ENCODE results near the gene GPC5. TPM values are rescaled to one million over a fixed set of nuclear protein-coding genes. Genes with fewer than 3 reads are reported as not detected.

GPC5 gene
- total RNA-seq, 3 donors from 2014 or later = 0.51 to 1.2 TPM; not detected in 1

DNA sequence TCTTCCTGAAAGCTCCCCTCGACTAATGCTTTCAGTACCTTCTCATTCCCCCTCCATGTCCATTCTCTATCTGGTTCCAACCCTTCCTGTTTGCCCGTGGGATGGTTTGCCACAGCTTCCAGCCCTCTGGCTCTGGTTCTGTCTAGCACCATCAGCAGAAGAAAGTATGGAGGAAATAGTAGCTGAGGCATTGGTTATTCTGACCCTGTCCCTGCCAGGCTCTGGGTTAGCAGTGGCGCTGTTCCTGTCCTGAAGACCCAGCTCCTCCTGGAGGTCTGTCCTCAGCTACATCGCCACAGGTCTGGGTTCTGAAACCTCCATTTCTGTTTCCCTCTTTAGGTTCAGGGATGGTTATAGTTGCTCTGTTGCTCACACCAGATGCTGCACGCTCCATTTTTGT is 1223.6 kb downstream of the GPC5 start:
- H3K4me3 ChIP-seq = no peak overlapping the region
- H3K4me1 ChIP-seq (ENCODE audit: low read depth) = no peaks in the 10 kb centered on the region
- intact Hi-C loops (cut with DNase I, micrococcal nuclease) = no loop called here
- no peaks in the 10 kb centered on the region for H3K9me3 ChIP-seq
- DNase-seq (no peak), ATAC-seq (no peak)
- TF ChIP-seq, protein P1, sequence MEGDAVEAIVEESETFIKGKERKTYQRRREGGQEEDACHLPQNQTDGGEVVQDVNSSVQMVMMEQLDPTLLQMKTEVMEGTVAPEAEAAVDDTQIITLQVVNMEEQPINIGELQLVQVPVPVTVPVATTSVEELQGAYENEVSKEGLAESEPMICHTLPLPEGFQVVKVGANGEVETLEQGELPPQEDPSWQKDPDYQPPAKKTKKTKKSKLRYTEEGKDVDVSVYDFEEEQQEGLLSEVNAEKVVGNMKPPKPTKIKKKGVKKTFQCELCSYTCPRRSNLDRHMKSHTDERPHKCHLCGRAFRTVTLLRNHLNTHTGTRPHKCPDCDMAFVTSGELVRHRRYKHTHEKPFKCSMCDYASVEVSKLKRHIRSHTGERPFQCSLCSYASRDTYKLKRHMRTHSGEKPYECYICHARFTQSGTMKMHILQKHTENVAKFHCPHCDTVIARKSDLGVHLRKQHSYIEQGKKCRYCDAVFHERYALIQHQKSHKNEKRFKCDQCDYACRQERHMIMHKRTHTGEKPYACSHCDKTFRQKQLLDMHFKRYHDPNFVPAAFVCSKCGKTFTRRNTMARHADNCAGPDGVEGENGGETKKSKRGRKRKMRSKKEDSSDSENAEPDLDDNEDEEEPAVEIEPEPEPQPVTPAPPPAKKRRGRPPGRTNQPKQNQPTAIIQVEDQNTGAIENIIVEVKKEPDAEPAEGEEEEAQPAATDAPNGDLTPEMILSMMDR (IDR thresholded peaks at IDR 0.05) = no peak
- no peaks in the 10 kb centered on the region for H3K36me3 ChIP-seq (ENCODE audit: low read depth)

- TF ChIP-seq, protein P1 (IDR thresholded peaks at IDR 0.05) = no peak
- no peak for DNase-seq
- Histone ChIP-seq H3K4me3 (no peak overlapping the region), H3K9me3 (no peaks in the 10 kb centered on the region), H3K4me1 (ENCODE audit: low read depth) (no peaks in the 10 kb centered on the region), H3K36me3 (ENCODE audit: low read depth) (no peaks in the 10 kb centered on the region)
- ATAC-seq = no peak
- intact Hi-C loops (cut with DNase I, micrococcal nuclease) = no loop called here
Observed at GRCh38 chr13:92622905-92623304, 1224.5 kb downstream of the GPC5 start.

GRCh38 chr13:92626274-92626673 is 1227.9 kb downstream of the GPC5 start:
- intact Hi-C loops (cut with DNase I, micrococcal nuclease) = no loop called here

DNA sequence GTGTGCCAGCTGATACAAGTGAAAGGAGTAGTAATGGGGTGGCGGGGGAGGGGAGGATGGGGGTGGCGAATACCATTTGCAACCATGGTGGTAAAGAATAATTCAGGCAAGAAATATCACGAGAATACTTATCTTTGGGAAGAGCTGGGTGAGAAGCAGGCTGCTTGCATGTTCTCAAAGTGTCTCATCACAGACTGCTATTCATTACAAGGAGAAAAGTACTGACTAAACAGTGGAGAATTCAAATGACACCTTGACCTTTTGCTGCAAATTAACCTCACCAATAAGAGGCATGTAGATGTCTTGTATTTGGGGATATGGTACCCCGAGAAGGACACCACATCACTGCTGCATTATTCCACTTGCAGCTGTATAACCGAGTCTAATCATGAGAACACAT is 1242.5 kb downstream of the GPC5 start:
- Histone ChIP-seq H3K36me3 (ENCODE audit: low read depth) (no peaks in the 10 kb centered on the region), H3K4me3 (no peak overlapping the region), H3K9me3 (no peaks in the 10 kb centered on the region), H3K4me1 (ENCODE audit: low read depth) (no peaks in the 10 kb centered on the region)
- ATAC-seq (no peak), DNase-seq (no peak)
- TF ChIP-seq, protein P1 (IDR thresholded peaks at IDR 0.05) = no peak
- intact Hi-C loops (cut with DNase I, micrococcal nuclease) = no loop called here

More at GRCh38 chr13:92626274-92626673, 1227.9 kb downstream of the GPC5 start:
- H3K4me1 ChIP-seq (ENCODE audit: low read depth) = no peaks in the 10 kb centered on the region
- ATAC-seq (no peak), DNase-seq (no peak)
- no peaks in the 10 kb centered on the region for H3K36me3 ChIP-seq (ENCODE audit: low read depth)
- no peak overlapping the region for H3K4me3 ChIP-seq
- no peaks in the 10 kb centered on the region for H3K9me3 ChIP-seq
- TF ChIP-seq, protein P1 (IDR thresholded peaks at IDR 0.05) = no peak

DNA sequence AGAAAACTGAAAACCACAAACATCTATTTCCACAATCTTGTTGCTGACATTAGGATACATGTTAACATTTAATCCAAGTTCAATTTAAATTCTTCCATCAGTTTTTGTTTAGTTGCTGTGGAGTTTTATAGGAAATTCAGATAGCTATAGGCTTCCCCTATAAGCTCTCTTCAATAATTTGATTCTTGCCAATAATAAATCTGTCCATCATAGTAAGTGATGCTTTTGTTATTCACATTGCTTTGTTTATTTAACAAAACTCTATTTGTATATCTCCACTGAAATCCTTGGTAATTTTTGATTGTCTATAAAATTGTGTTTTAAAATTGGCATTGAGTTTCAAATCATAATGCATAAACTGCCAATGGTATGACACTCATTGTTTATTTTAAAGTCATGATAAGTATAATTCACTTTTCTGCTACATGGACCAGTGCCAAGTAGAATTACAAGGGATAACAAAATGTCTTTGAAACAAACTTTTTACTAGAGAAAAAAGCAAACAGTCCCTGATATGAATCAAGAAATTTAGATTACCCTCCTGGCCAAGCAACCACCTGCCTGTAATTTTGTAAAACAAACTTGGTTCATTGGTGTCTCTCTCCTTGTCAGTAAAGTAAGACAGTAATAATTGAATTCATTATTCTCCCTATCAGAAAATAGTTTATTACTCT is 1250.9 kb downstream of the GPC5 start:
- H3K4me1 ChIP-seq (ENCODE audit: low read depth) = no peaks in the 10 kb centered on the region
- no peak for ATAC-seq

More for the DNA sequence above, 1250.9 kb downstream of the GPC5 start:
- H3K36me3 ChIP-seq (ENCODE audit: low read depth) = no peaks in the 10 kb centered on the region
- intact Hi-C loops (cut with DNase I, micrococcal nuclease) = no loop called here
- DNase-seq = no peak
- TF ChIP-seq, protein P1 (IDR thresholded peaks at IDR 0.05) = no peak
- H3K9me3 ChIP-seq = no peaks in the 10 kb centered on the region
- no peak overlapping the region for H3K4me3 ChIP-seq

All from mucosa of descending colon (tissue), 3 donors.